OCI-LY3 (cell line): ENCODE results near the gene QARS1.

Experiments used
- H2AFZ ChIP-seq: fragments of 200-600, 300-600 bp; shearing (Covaris generic); 2 replicates; pipeline ENCODE4 v1.6.0; 2014; ENCODE audit warnings: antibody characterized with exemption, low read depth, low read length
- H3K27ac ChIP-seq: fragments of 200-600, 300-600 bp; sonication (generic); 2 replicates; pipeline ENCODE4 v1.5.1; 2014; ENCODE audit warnings: mild to moderate bottlenecking, low read length, moderate library complexity, mixed read lengths
- H3K27me3 ChIP-seq: fragments of 200-600, 300-600 bp; sonication (generic); 2 replicates; pipeline ENCODE4 v1.6.1; 2014; ENCODE audit warnings: low read depth, low read length, mixed read lengths
- H3K36me3 ChIP-seq: fragments of 200-600, 300-600 bp; sonication (generic); replicated peaks from 2 replicates; pipeline ENCODE3; 2014; ENCODE audit warnings: low read depth, low read length, mixed read lengths
- H3K4me1 ChIP-seq: fragments of 300-600, 200-600 bp; sonication (generic); 2 replicates; pipeline ENCODE4 v1.6.1; 2014; ENCODE audit warnings: low read length, mixed read lengths
- H3K4me2 ChIP-seq: fragments of 200-600, 300-600 bp; sonication (generic); 2 replicates; pipeline ENCODE4 v1.6.1; 2014; ENCODE audit warnings: low read length, mixed read lengths
- H3K4me3 ChIP-seq: fragments of 300-600, 200-600 bp; sonication (generic); 2 replicates; pipeline ENCODE4 v1.5.1; 2014; ENCODE audit warnings: antibody characterized with exemption, mild to moderate bottlenecking, low read length, moderate library complexity
- H3K79me2 ChIP-seq: fragments of 300-600, 200-600 bp; shearing (Covaris generic); 2 replicates; pipeline ENCODE4 v1.6.1; 2014; ENCODE audit warnings: mild to moderate bottlenecking, low read length, mixed read lengths
- H3K9ac ChIP-seq: fragments of 300-600, 200-600 bp; shearing (Covaris generic); 2 replicates; pipeline ENCODE4 v1.6.0; 2014; ENCODE audit warnings: mild to moderate bottlenecking, low read length, moderate library complexity
- H3K9me3 ChIP-seq: fragments of 200-600, 300-600 bp; shearing (Covaris generic); 2 replicates; pipeline ENCODE4 v1.6.1; 2014; ENCODE audit warnings: low read length, mixed read lengths; ENCODE audit not compliant: insufficient read depth
- H4K20me1 ChIP-seq: fragments of 200-600, 300-600 bp; sonication (generic); 2 replicates; pipeline ENCODE4 v1.6.1; 2016; ENCODE audit warnings: low read length, mixed read lengths; ENCODE audit not compliant: insufficient read depth
- CTCF ChIP-seq: fragments of 200-600, 300-600 bp; sonication (generic); IDR thresholded peaks from 2 replicates; pipeline ENCODE4 v1.5.1; 2014; ENCODE audit warnings: antibody characterized with exemption, low read length, low read depth
- EZH2phosphoT487 ChIP-seq: fragments of 200-600 bp; shearing (Covaris generic); IDR thresholded peaks from 2 replicates; pipeline ENCODE4 v1.6.1; 2018; ENCODE audit warnings: antibody characterized with exemption, mixed run types, low read depth

QARS1 gene

GRCh38 chr3:49132437-49133225 is 28.1 kb upstream of the QARS1 start, which contains the start of gene LAMB2:
LAMB2 (minus strand) TSS chr3:49133050; CDS start chr3:49132867, 183 bp downstream.
- no peak within 1 kb of the TSS for H3K4me2 ChIP-seq
- H2AFZ ChIP-seq, result no peak within 1 kb of the TSS
- H3K4me1 ChIP-seq, result no peaks in the 10 kb centered on the region
- no peaks in the 10 kb centered on the region for H3K79me2 ChIP-seq
- H3K36me3 ChIP-seq, result no peaks in the 10 kb centered on the region
- peaks cover 1% of the 10 kb centered on the region; the same call in 1 of the 2 replicates for H3K27me3 ChIP-seq
- H3K9ac ChIP-seq, result no peak within 1 kb of the TSS
- no peaks in the 10 kb centered on the region for H4K20me1 ChIP-seq
- no peak within 1 kb of the TSS for H3K4me3 ChIP-seq
- TF ChIP-seq EZH2phosphoT487, result no peak
- TF ChIP-seq CTCF, result no peak
- no peak within 1 kb of the TSS for H3K27ac ChIP-seq
- no peaks in the 10 kb centered on the region for H3K9me3 ChIP-seq

- H3K27me3 ChIP-seq, result no peaks in the 10 kb centered on the region
- no peak overlapping the region for H3K4me2 ChIP-seq
- H3K4me1 ChIP-seq, result no peaks in the 10 kb centered on the region
- H4K20me1 ChIP-seq, result no peaks in the 10 kb centered on the region
- H3K27ac ChIP-seq, result no peak overlapping the region
- H3K4me3 ChIP-seq, result no peak overlapping the region
- H3K79me2 ChIP-seq, result no peaks in the 10 kb centered on the region
- H3K36me3 ChIP-seq, result no peaks in the 10 kb centered on the region
- no peaks in the 10 kb centered on the region for H3K9me3 ChIP-seq
- no peak overlapping the region for H2AFZ ChIP-seq
- H3K9ac ChIP-seq, result no peak overlapping the region
- TF ChIP-seq CTCF (no peak), EZH2phosphoT487 (no peak)
These were observed 27.5 kb upstream of the QARS1 start for GRCh38 chr3:49132073-49132436.

GRCh38 chr3:49131576-49131975 is 27.0 kb upstream of the QARS1 start:
- Histone ChIP-seq H2AFZ (no peak overlapping the region), H3K27ac (no peak overlapping the region), H3K4me2 (no peak overlapping the region), H3K4me1 (no peaks in the 10 kb centered on the region), H3K79me2 (no peaks in the 10 kb centered on the region), H3K4me3 (no peak overlapping the region), H3K36me3 (no peaks in the 10 kb centered on the region), H3K9me3 (no peaks in the 10 kb centered on the region), H4K20me1 (no peaks in the 10 kb centered on the region), H3K27me3 (no peaks in the 10 kb centered on the region), H3K9ac (no peak overlapping the region)
- no peak for TF ChIP-seq CTCF

GRCh38 chr3:49131040-49131439 is 26.5 kb upstream of the QARS1 start:
- no peak overlapping the region for H3K27ac ChIP-seq
- H3K9ac ChIP-seq, result no peak overlapping the region
- H4K20me1 ChIP-seq, result no peaks in the 10 kb centered on the region
- no peak overlapping the region for H2AFZ ChIP-seq
- H3K27me3 ChIP-seq, result no peaks in the 10 kb centered on the region
- no peak overlapping the region for H3K4me3 ChIP-seq
- no peaks in the 10 kb centered on the region for H3K36me3 ChIP-seq
- H3K4me1 ChIP-seq, result no peaks in the 10 kb centered on the region
- no peaks in the 10 kb centered on the region for H3K9me3 ChIP-seq
- no peak overlapping the region for H3K4me2 ChIP-seq
- H3K79me2 ChIP-seq, result no peaks in the 10 kb centered on the region
- no peak for TF ChIP-seq CTCF
